IMR-90 (cell line): ENCODE data around the gene EML1. TPM values are rescaled to one million over a fixed set of nuclear protein-coding genes. Genes with fewer than 3 reads are reported as not detected.

Experiments used
- ATAC-seq: fragments of 200-7000 bp; cut with Tn5 transposase; 2 replicates; pipeline ENCODE4 v1.9.1; 2020; ENCODE audit warnings: low read depth, mild to moderate bottlenecking, moderate library complexity
- BruUV-seq: library from RNA; stranded (reverse); fragments of 400-500 nt; replicated peaks from 2 replicates; lab custom pipeline; 2021; lab: Mats Ljungman, UMichigan
- CTCF ChIA-PET: fragments of 300-600 bp; formaldehyde crosslinking; extraction: SDS; loops from one replicate; lab custom pipeline; 2021; ENCODE audit warnings: antibody characterized with exemption; lab: Yijun Ruan, JAX
- POLR2A ChIA-PET: fragments of 300-600 bp; sonication (Branson Sonifier 250); formaldehyde crosslinking; loops from one replicate; lab custom pipeline; 2022; ENCODE audit warnings: antibody characterized with exemption; ENCODE audit not compliant: unreplicated experiment; lab: Charles Lee
- DNase-seq: peaks from one replicate; pipeline ENCODE4 v3.0.0; 2013
- H2AFZ ChIP-seq: replicated peaks from 2 replicates; pipeline ENCODE3; 2013; ENCODE audit warnings: low read length, mild to moderate bottlenecking; ENCODE audit not compliant: poor library complexity
- H2AK5ac ChIP-seq: 2 replicates; pipeline ENCODE4 v1.6.1; 2013; ENCODE audit warnings: low read depth, low read length, inconsistent platforms
- H2AK9ac ChIP-seq: replicated peaks from 2 replicates; pipeline ENCODE3; 2013; ENCODE audit warnings: mild to moderate bottlenecking, low read depth, low read length, moderate library complexity; ENCODE audit not compliant: poor library complexity
- H2BK120ac ChIP-seq: 2 replicates; pipeline ENCODE4 v1.6.1; 2013; ENCODE audit warnings: low read depth, low read length, inconsistent platforms
- H2BK15ac ChIP-seq: 3 replicates; pipeline ENCODE4 v1.6.1; 2013; ENCODE audit warnings: low read depth, low read length, inconsistent platforms
- H2BK20ac ChIP-seq: 2 replicates; pipeline ENCODE4 v1.6.1; 2013; ENCODE audit warnings: low read depth, mild to moderate bottlenecking, inconsistent platforms, low read length, moderate library complexity
- H2BK5ac ChIP-seq: 2 replicates; pipeline ENCODE4 v1.6.1; 2013; ENCODE audit warnings: mild to moderate bottlenecking, low read depth, low read length, inconsistent platforms; ENCODE audit not compliant: poor library complexity, severe bottlenecking
- H3K14ac ChIP-seq: replicated peaks from 2 replicates; pipeline ENCODE4 v1.6.1; 2013; ENCODE audit warnings: low read depth, low read length, inconsistent platforms
- H3K18ac ChIP-seq: 2 replicates; pipeline ENCODE4 v1.6.1; 2013; ENCODE audit warnings: low read depth, low read length, control low read depth
- H3K23ac ChIP-seq: 2 replicates; pipeline ENCODE4 v1.6.1; 2013; ENCODE audit warnings: low read depth, low read length, inconsistent platforms
- H3K27ac ChIP-seq: 2 replicates; pipeline ENCODE4 v1.5.1; 2013; ENCODE audit warnings: mild to moderate bottlenecking, control low read depth, low read length; ENCODE audit not compliant: insufficient read depth
- H3K27me3 ChIP-seq: 2 replicates; pipeline ENCODE4 v1.6.1; 2013; ENCODE audit warnings: low read length; ENCODE audit not compliant: control insufficient read depth, insufficient read depth
- H3K36me3 ChIP-seq: 2 replicates; pipeline ENCODE4 v1.6.1; 2013; ENCODE audit warnings: low read length, mixed read lengths; ENCODE audit not compliant: control insufficient read depth, insufficient read depth
- H3K4ac ChIP-seq: 2 replicates; pipeline ENCODE4 v1.6.1; 2013; ENCODE audit warnings: low read depth, low read length, inconsistent platforms
- H3K4me1 ChIP-seq: 2 replicates; pipeline ENCODE4 v1.6.1; 2013; ENCODE audit warnings: low read length, mixed read lengths; ENCODE audit not compliant: control insufficient read depth, insufficient read depth
- H3K4me2 ChIP-seq: 2 replicates; pipeline ENCODE4 v1.6.1; 2013; ENCODE audit warnings: low read depth, mild to moderate bottlenecking, control low read depth, low read length, moderate library complexity
- H3K4me3 ChIP-seq: 2 replicates; pipeline ENCODE4 v1.5.1; 2013; ENCODE audit warnings: low read depth, mild to moderate bottlenecking, control low read depth, low read length, moderate library complexity; ENCODE audit not compliant: insufficient read depth
- H3K56ac ChIP-seq: 2 replicates; pipeline ENCODE4 v1.6.1; 2013; ENCODE audit warnings: low read length, inconsistent platforms; ENCODE audit not compliant: insufficient read depth; ENCODE audit errors: extremely low read depth
- H3K79me1 ChIP-seq, 2 experiments: 2 replicates each; pipeline ENCODE4 v1.6.1; 2013; ENCODE audit warnings: low read length in 2 of 2, inconsistent platforms in 1 of 2, low read depth in 1 of 2
- H3K9ac ChIP-seq: 2 replicates; pipeline ENCODE4 v1.6.1; 2013; ENCODE audit warnings: low read depth, low read length, control low read depth
- H3K9me1 ChIP-seq: 2 replicates; pipeline ENCODE4 v1.6.1; 2013; ENCODE audit warnings: low read length, inconsistent platforms; ENCODE audit not compliant: insufficient read depth
- H3K9me3 ChIP-seq: 2 replicates; pipeline ENCODE4 v1.6.1; 2013; ENCODE audit warnings: low read length; ENCODE audit not compliant: control insufficient read depth, insufficient read depth
- H4K20me1 ChIP-seq: 2 replicates; pipeline ENCODE4 v1.6.1; 2013; ENCODE audit warnings: low read length, inconsistent platforms; ENCODE audit not compliant: insufficient read depth
- H4K5ac ChIP-seq: 2 replicates; pipeline ENCODE4 v1.6.1; 2013; ENCODE audit warnings: mild to moderate bottlenecking, low read depth, low read length, control low read depth
- H4K8ac ChIP-seq, 2 experiments: 2 replicates each; pipeline ENCODE4 v1.6.1; 2013; ENCODE audit warnings: low read depth in 2 of 2, low read length in 2 of 2, control low read depth in 1 of 2, inconsistent platforms in 1 of 2
- H4K91ac ChIP-seq: 2 replicates; pipeline ENCODE4 v1.6.1; 2013; ENCODE audit warnings: low read depth, low read length, inconsistent platforms; ENCODE audit not compliant: insufficient read depth
- BHLHE40 ChIP-seq: fragments of 150-350 bp; IDR thresholded peaks from 2 replicates; pipeline ENCODE4 v1.6.1; 2016; ENCODE audit warnings: mild to moderate bottlenecking, low read depth, low read length
- CHD1 ChIP-seq: IDR thresholded peaks from 2 replicates; pipeline ENCODE4 v1.6.1; 2012; ENCODE audit warnings: low read depth, low read length, improper control_type of control experiment
- MAFK ChIP-seq: IDR thresholded peaks from 2 replicates; pipeline ENCODE4 v1.6.1; 2012; ENCODE audit warnings: low read depth, low read length, improper control_type of control experiment
- MAZ ChIP-seq: IDR thresholded peaks from 2 replicates; pipeline ENCODE4 v1.6.1; 2012; ENCODE audit warnings: low read depth, mild to moderate bottlenecking, low read length, improper control_type of control experiment, moderate library complexity, borderline replicate concordance
- MXI1 ChIP-seq: IDR thresholded peaks from 2 replicates; pipeline ENCODE4 v1.6.1; 2012; ENCODE audit warnings: low read depth, mild to moderate bottlenecking, low read length, moderate library complexity, borderline replicate concordance
- POLR2A ChIP-seq: IDR thresholded peaks from 2 replicates; pipeline ENCODE4 v1.6.1; 2012; ENCODE audit warnings: mild to moderate bottlenecking, low read depth, low read length
- RCOR1 ChIP-seq: IDR thresholded peaks from 2 replicates; pipeline ENCODE4 v1.6.1; 2012; ENCODE audit warnings: mild to moderate bottlenecking, low read length, improper control_type of control experiment; ENCODE audit not compliant: insufficient replicate concordance
- RFX5 ChIP-seq: IDR thresholded peaks from 2 replicates; pipeline ENCODE4 v1.8.0; 2012; ENCODE audit warnings: low read depth, mild to moderate bottlenecking, low read length, moderate library complexity
- SMC3 ChIP-seq: fragments of 150-350 bp; IDR thresholded peaks from 2 replicates; pipeline ENCODE4 v1.6.1; 2016; ENCODE audit warnings: low read depth, mild to moderate bottlenecking, antibody characterized with exemption, low read length, moderate library complexity
- dilution Hi-C: fragments of 300-500 bp; cut with HindIII; formaldehyde crosslinking; loops from one replicate; pipeline ENCODE4 v1.14.3; 2018; ENCODE audit warnings: low sequenced_read_pairs; ENCODE audit not compliant: unreplicated experiment
- in situ Hi-C: fragments of 300-500 bp; cut with MboI; formaldehyde crosslinking; loops from 3 replicates; pipeline ENCODE4 v1.14.3; 2019; ENCODE audit warnings: low sequenced_read_pairs, inconsistent platforms, mixed read lengths
- intact Hi-C: fragments of 100-400 bp; cut with micrococcal nuclease; formaldehyde crosslinking; loops from 2 replicates; pipeline ENCODE4 v1.10.0; 2022
- polyA plus RNA-seq, 3 experiments: library from polyadenylated mRNA; depleted of rRNA; stranded (reverse); fragments of >200 nt; gene quantifications; 2 replicates each; pipeline ENCODE4 v1.2.3, GENCODE V29; 2012; ENCODE audit warnings: low replicate concordance in 1 of 3
- total RNA-seq: library from RNA; depleted of rRNA; stranded (reverse); fragments of >200 nt; gene quantifications from 2 replicates; pipeline ENCODE4 v1.2.3, GENCODE V29; 2012
- TF ChIP-seq, protein P1 (sequence below): fragments of 150-350 bp; IDR thresholded peaks from 2 replicates; pipeline ENCODE4 v1.6.1; 2017; ENCODE audit warnings: mild to moderate bottlenecking, antibody characterized with exemption, low read length, low read depth
- TF ChIP-seq, protein P2 (sequence below): conservative IDR thresholded peaks from 2 replicates; pipeline ENCODE4 v1.5.1; 2012; ENCODE audit warnings: mild to moderate bottlenecking, low read depth, low read length, improper control_type of control experiment

The EML1 gene
- total and polyA plus RNA-seq, 2 of the 4 experiments (the other 2 are of a cell fraction) = 14.0 to 42.3 TPM

DNA sequence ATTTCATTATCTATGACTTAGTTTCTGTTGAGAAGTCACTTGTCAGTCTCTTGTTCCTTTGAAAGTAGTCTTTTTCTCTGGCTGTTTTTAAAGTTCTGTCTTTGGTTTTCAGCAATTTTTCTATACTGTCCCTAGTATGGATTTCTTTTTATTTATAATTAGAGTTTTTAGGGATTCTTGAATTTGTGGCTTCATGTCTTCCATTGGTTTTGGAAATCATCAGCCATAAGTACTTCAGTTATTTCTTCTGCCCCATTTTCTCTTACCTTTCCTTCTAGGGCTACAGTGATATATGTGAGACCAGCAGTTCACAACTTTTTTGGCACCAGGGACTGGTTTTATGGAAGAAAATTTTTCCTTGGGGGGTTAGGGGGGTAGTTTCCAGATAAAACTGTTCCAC lies 182.0 kb downstream of the EML1 start:
- no peak overlapping the region for H3K9ac ChIP-seq
- CTCF ChIA-PET = interaction anchor here (1.1 kb wide), 1 partner anchor 218 kb away, joined by 3 read pairs; no protein-coding TSS in a partner anchor
- H3K14ac ChIP-seq = no peak overlapping the region
- no peaks in the 10 kb centered on the region; the same call in 1 of the 2 replicates for H3K36me3 ChIP-seq
- H4K5ac ChIP-seq = no peak overlapping the region
- H3K4me2 ChIP-seq = no peak overlapping the region
- ATAC-seq = no peak
- H3K4me3 ChIP-seq = no peak overlapping the region
- POLR2A ChIA-PET = no interaction called here
- H2AK5ac ChIP-seq = no peak overlapping the region
- TF ChIP-seq, protein P1, sequence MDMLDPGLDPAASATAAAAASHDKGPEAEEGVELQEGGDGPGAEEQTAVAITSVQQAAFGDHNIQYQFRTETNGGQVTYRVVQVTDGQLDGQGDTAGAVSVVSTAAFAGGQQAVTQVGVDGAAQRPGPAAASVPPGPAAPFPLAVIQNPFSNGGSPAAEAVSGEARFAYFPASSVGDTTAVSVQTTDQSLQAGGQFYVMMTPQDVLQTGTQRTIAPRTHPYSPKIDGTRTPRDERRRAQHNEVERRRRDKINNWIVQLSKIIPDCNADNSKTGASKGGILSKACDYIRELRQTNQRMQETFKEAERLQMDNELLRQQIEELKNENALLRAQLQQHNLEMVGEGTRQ = no peak
- TF ChIP-seq MXI1 (no peak), BHLHE40 (no peak), POLR2A (no peak), MAZ (no peak), RFX5 (no peak), SMC3 (no peak), RCOR1 (no peak), MAFK (no peak), CHD1 (no peak)
- TF ChIP-seq, protein P2, sequence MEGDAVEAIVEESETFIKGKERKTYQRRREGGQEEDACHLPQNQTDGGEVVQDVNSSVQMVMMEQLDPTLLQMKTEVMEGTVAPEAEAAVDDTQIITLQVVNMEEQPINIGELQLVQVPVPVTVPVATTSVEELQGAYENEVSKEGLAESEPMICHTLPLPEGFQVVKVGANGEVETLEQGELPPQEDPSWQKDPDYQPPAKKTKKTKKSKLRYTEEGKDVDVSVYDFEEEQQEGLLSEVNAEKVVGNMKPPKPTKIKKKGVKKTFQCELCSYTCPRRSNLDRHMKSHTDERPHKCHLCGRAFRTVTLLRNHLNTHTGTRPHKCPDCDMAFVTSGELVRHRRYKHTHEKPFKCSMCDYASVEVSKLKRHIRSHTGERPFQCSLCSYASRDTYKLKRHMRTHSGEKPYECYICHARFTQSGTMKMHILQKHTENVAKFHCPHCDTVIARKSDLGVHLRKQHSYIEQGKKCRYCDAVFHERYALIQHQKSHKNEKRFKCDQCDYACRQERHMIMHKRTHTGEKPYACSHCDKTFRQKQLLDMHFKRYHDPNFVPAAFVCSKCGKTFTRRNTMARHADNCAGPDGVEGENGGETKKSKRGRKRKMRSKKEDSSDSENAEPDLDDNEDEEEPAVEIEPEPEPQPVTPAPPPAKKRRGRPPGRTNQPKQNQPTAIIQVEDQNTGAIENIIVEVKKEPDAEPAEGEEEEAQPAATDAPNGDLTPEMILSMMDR = no peak
- H2BK15ac ChIP-seq = no peak overlapping the region
- no peak overlapping the region for H2AFZ ChIP-seq
- no peak overlapping the region for H3K18ac ChIP-seq
- no peak overlapping the region for H2BK120ac ChIP-seq
- no peak for DNase-seq
- H3K9me1 ChIP-seq = no peaks in the 10 kb centered on the region
- no peaks in the 10 kb centered on the region for H3K27me3 ChIP-seq
- peaks cover 9% of the 10 kb centered on the region for H3K9me3 ChIP-seq
- no peak overlapping the region for H2BK20ac ChIP-seq
- no TSS peak for BruUV-seq
- H4K20me1 ChIP-seq = 0 out of 2 replicates have a peak, but pooled peaks cover 5% of the 10 kb centered on the region
- in situ Hi-C loops (no loop called here), dilution Hi-C loops (no loop called here), intact Hi-C loops (no loop called here)
- no peak overlapping the region for H4K91ac ChIP-seq
- H3K27ac ChIP-seq = no peak overlapping the region
- no peak overlapping the region for H2AK9ac ChIP-seq
- no peaks in the 10 kb centered on the region for H3K4me1 ChIP-seq
- no peak overlapping the region for H3K4ac ChIP-seq
- peaks cover 14 to 27% of the 10 kb centered on the region in 2 experiments for H3K79me1 ChIP-seq
- no peak overlapping the region for H3K23ac ChIP-seq
- no peak overlapping the region for H3K56ac ChIP-seq
- H4K8ac ChIP-seq = no peak overlapping the region
- H2BK5ac ChIP-seq = no peak overlapping the region
